ENCODE data around the gene GUK1.

Gene GUK1

GRCh38 chr1:228146417-228147150 is 6.5 kb downstream of the GUK1 start:
- Histone ChIP-seq H3K4me3 (replicated peaks; ENCODE audit: insufficient read depth, low read length) (no peak overlapping the region), H3K27me3 (ENCODE audit: insufficient read depth, poor library complexity, severe bottlenecking) (no peaks in the 10 kb centered on the region), H3K27ac (replicated peaks) (no peak overlapping the region)
- DNase-seq (ENCODE audit: low read depth in 1 of 2, low spot score in 1 of 2) = no peak
- no peak for TF ChIP-seq CTCF (IDR thresholded peaks at IDR 0.05; ENCODE audit: insufficient read depth, low read length)
- no peak for TF ChIP-seq GABPA (IDR thresholded peaks at IDR 0.05; ENCODE audit: low read depth)
- TF ChIP-seq SPI1 (IDR thresholded peaks at IDR 0.05; ENCODE audit: borderline replicate concordance, low read depth) = no peak
- no peak for TF ChIP-seq POLR2AphosphoS5 (IDR thresholded peaks at IDR 0.05; ENCODE audit: low read depth)
- no peak for TF ChIP-seq REST (IDR thresholded peaks at IDR 0.05; ENCODE audit: insufficient replicate concordance, low read depth)

GRCh38 chr1:228147151-228147693 is 7.1 kb downstream of the GUK1 start:
- Histone ChIP-seq H3K27ac (replicated peaks) (no peak overlapping the region), H3K27me3 (ENCODE audit: insufficient read depth, poor library complexity, severe bottlenecking) (no peaks in the 10 kb centered on the region), H3K4me3 (replicated peaks; ENCODE audit: insufficient read depth, low read length) (no peak overlapping the region)
- TF ChIP-seq SPI1 (IDR thresholded peaks at IDR 0.05; ENCODE audit: borderline replicate concordance, low read depth) (no peak), CTCF (IDR thresholded peaks at IDR 0.05; ENCODE audit: insufficient read depth, low read length) (no peak), REST (IDR thresholded peaks at IDR 0.05; ENCODE audit: insufficient replicate concordance, low read depth) (no peak), POLR2AphosphoS5 (IDR thresholded peaks at IDR 0.05; ENCODE audit: low read depth) (no peak), GABPA (IDR thresholded peaks at IDR 0.05; ENCODE audit: low read depth) (no peak)
- no peak for DNase-seq (ENCODE audit: low read depth in 1 of 2, low spot score in 1 of 2)

GRCh38 chr1:228147768-228148167 is 7.7 kb downstream of the GUK1 start:
- DNase-seq (ENCODE audit: low read depth in 1 of 2, low spot score in 1 of 2) = no peak
- H3K27ac ChIP-seq (replicated peaks) = no peak overlapping the region
- H3K4me3 ChIP-seq (replicated peaks; ENCODE audit: insufficient read depth, low read length) = no peak overlapping the region
- H3K27me3 ChIP-seq (ENCODE audit: insufficient read depth, poor library complexity, severe bottlenecking) = no peaks in the 10 kb centered on the region
- TF ChIP-seq REST (IDR thresholded peaks at IDR 0.05; ENCODE audit: insufficient replicate concordance, low read depth) (no peak), POLR2AphosphoS5 (IDR thresholded peaks at IDR 0.05; ENCODE audit: low read depth) (no peak), SPI1 (IDR thresholded peaks at IDR 0.05; ENCODE audit: borderline replicate concordance, low read depth) (no peak), GABPA (IDR thresholded peaks at IDR 0.05; ENCODE audit: low read depth) (no peak), CTCF (IDR thresholded peaks at IDR 0.05; ENCODE audit: insufficient read depth, low read length) (no peak)

Data from HL-60 (cell line).